ENCODE data around the gene SLC15A4.
"Not testable (repeated sequence)": the region's sequence is repeated elsewhere in the genome, so short reads cannot be mapped to it uniquely, and the experiment has no call there.

Gene SLC15A4

DNA sequence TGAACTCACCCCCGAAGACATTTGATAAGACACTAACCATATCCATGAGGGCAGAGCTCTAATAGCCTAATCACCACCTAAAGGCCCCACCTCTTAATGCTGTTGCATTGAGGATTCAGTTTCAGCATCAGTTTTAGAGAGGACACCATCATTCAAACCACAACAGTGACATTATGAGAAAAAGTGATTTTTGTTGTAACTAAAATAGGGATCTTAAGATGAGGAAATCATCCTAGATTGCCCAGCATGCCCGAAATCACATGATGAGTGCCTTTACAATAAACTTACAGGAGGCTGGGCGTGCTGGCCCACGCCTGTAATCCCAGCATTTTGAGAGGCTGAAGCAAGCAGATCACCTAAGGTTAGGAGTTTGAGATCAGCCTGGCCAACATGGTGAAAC, 19.8 kb upstream of the SLC15A4 start:
- DNase-seq = no peak

DNA sequence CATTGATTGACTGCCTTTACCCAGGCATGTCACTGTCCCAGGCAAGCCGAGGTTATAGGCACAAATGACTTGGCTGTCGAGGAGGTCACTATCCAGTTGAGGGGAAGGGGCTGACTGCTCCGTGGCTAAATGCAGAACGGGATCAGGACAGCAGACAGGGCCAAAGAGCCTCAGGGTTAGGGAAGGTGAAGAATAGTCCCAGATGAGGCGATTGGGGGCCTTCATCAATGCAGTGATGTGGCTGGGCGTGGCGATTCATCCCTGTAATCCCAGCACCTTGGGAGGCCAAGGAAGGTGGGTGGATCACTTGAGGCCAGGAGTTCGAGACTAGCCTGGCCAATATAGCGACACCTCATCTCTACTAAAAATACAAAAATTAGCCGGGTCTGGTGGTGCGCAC, 18.8 kb upstream of the SLC15A4 start:
- no peak for DNase-seq

DNA sequence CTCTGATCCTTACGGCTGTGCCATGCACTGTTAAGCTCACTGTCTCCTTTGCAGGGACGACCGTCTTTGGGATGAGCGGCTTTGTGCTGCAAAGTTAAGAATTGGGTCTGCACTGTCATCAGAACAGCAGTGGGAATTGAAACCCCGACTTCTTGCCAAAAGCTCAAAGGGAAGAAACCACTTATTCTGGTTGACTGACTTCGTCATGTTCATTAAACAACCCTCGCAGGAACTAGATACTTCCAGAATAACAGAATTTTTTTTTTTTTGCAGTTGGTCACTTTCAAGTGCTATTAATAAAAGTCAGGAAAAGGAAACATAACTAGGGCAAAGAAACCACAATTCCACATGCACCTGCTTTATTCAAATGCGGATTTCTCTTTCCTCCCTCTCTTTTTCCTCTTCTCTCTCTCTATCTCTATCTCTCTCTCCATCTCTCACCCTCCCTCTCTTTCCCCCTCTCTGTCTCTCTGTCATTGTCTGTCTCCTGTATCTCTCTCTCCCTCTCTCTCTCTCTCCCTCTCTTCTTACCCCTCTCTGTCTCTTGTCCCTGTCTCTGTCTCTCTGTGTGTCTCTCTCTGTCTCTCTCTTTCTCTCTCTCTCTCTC, 17.2 kb upstream of the SLC15A4 start:
- DNase-seq = no peak

GRCh38 chr12:128839885-128840284, 16.1 kb upstream of the SLC15A4 start:
- DNase-seq = not testable (repeated sequence)

DNA sequence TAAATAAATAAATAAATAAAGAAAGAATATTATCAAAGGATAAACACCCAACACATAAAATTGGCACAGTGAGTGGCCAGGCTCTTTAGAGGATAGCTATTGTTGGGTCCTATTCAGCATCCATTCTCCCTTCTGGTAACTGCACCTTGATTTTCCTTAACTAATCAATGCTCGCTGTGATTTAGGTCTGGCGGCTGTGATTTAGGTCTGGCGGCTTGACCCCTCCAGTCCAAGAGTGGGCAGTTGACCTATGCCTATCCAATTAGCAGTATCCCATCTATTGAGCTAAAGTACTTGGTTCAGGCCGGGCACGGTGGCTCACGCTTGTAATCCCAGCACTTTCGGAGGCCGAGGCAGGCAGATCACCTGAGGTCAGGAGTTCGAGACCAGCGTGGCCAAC, 9.7 kb upstream of the SLC15A4 start:
- no peak for DNase-seq

DNA sequence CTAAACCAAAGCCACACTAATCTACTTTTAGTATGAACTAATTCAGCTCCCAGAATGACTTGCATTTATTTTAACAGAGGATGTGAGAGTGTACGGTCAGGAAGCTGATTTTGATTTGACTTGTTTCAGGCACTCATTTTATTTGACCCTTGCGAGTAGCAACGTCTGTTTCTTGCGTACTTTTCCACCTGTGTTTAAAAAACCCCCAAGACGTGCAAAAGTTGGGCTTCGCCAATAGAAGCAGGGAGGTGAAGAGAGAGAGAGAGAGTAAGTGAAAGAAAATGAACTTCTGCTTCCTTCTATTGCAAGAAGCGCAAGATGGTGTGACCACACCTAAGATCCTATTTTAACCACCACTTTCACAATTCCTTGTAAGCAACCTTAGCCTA, 6.7 kb upstream of the SLC15A4 start:
- DNase-seq = no peak

GRCh38 chr12:128829861-128830504, 6.2 kb upstream of the SLC15A4 start:
- no peak for DNase-seq

- DNase-seq = no peak
Measured at GRCh38 chr12:128827724-128828123, 4.0 kb upstream of the SLC15A4 start.

GRCh38 chr12:128825835-128826234, 2.1 kb upstream of the SLC15A4 start:
- DNase-seq = no peak

GRCh38 chr12:128823216-128823915, 392 bp downstream of the SLC15A4 start:
- no peak for DNase-seq

- DNase-seq = no peak
Measured at GRCh38 chr12:128820723-128821432, 2.9 kb downstream of the SLC15A4 start.

GRCh38 chr12:128820253-128820652, 3.5 kb downstream of the SLC15A4 start:
- DNase-seq = no peak

GRCh38 chr12:128819293-128820144, 4.2 kb downstream of the SLC15A4 start:
- DNase-seq = no peak

GRCh38 chr12:128818065-128819022, 5.4 kb downstream of the SLC15A4 start:
- no peak for DNase-seq

DNA sequence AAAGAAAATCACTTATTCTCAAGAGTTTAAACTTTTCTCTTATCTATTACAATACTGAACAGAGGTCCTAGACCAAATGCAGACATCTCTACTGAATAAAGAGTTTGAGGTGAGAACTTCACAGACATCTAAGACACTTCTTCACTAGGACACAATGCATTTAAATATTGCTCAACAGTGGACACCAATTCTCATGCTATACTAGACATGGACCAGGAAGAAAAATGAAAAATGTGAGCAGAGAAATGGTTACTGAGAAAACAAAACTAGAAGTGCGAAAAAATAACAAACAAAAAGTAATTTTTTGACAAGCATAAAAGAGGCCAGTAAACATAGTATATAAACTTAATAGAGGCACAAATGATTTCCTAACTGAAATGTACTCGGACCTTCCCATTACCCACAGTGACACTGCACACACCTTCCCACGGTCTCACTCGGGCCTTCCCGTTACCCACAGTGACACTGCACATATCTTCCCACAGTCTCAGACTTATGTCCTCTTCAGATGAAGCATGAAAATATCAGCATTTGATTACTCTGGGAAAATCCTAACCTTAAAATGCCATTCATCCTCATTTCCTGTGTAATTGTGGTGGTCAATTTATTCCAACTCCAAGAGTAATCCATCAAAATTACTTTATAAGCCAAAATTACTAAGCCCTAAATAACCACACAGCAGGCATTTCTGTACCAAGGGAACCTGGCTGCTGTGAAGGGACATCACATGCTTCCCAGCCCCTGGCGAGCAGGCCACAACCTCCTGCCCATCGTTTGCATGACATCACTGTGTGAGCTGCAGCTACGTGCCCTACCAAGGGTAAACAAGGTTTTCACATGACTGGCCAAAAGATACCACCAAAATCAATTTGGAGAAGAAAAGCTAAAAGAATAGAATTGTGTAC, 6.4 kb downstream of the SLC15A4 start:
- no peak for DNase-seq

GRCh38 chr12:128816643-128816920, 7.2 kb downstream of the SLC15A4 start:
- DNase-seq = no peak

DNA sequence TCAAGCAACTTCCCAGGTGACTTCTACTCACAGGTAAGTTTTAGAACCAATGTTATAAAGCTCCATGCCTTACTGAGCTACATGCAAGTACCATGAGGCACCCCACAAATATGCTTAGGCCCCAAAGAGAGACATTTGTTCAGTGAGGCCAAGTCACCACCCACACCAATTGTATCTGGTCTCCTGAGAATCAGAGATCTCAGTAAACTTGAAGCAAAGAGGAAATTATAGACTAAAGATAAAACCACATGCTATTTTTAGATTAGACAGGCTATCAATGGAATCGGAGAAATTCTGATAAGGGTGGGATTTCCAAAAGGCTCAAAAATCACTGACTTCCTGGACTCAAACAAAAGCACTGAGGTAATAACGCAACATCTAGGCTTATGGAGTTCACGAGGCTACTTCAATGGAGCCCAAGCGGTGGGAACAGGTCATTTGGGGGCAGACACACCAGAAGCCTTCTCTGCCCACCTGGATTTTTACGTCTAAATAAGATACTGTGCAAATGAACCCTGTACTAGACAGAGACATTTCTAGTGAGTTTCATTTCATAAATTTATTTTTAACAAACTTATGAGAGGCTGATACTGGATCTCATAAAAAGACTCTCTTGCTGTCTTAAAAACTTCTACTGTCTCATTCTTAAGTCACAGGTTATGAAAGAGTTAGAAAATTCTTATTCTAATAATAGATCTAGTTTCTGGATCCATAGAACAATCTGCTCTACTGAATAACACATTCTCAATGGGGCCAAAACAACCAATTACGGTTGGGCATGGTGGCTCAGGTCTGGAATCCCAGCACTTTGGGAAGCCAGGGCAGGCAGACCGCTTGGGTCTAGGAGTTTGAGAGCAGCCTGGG, 7.7 kb downstream of the SLC15A4 start:
- DNase-seq = no peak

GRCh38 chr12:128814411-128815261, 9.1 kb downstream of the SLC15A4 start:
- DNase-seq = no peak

- no peak for DNase-seq
Measured at GRCh38 chr12:128813883-128814282, 9.9 kb downstream of the SLC15A4 start.

All from stimulated activated CD4-positive, alpha-beta T cell treated with anti-CD3 and anti-CD28 coated beads, Interleukin-12 subunit alpha, Interleukin-12 subunit beta, amount 100 ng/mL, for 4 hours (primary cell).